ENCODE measurements around the gene HNRNPA2B1. TPM values are rescaled to one million over a fixed set of nuclear protein-coding genes. Genes with fewer than 3 reads are reported as not detected.
A peak's percentile ranks its signal among the peaks of the same experiment; 100 is the strongest.

HNRNPA2B1 gene
- total and polyA plus RNA-seq, 2 of the 8 experiments (the other 6 are each of a cell fraction or from before 2014, with no cell fraction given), result 276 to 1,255 TPM

GRCh38 chr7:26191233-26191973, 9.1 kb downstream of the HNRNPA2B1 start:
- Histone ChIP-seq H2BK20ac (ENCODE audit: low read length) (no peak overlapping the region), H3K36me3 (ENCODE audit: control insufficient read depth in 2 of 4, insufficient read depth in 4 of 4, low read length in 3 of 4) (peaks cover 55 to 86% (median 76%) of the 10 kb centered on the region in 4 experiments), H3K4me1 (replicated peaks in 1 of 4; ENCODE audit: control insufficient read depth in 3 of 4, insufficient read depth in 4 of 4, low read length in 3 of 4) (peaks cover 0 to 2% (median 0%) of the 10 kb centered on the region in 4 experiments; a peak in 1 of 7 replicates), H3K14ac (ENCODE audit: insufficient read length) (no peak overlapping the region), H2AFZ (ENCODE audit: low read length) (no peak overlapping the region), H2BK12ac (ENCODE audit: low read depth, low read length) (no peak overlapping the region), H2BK5ac (ENCODE audit: low read depth, low read length) (no peak overlapping the region), H4K8ac (ENCODE audit: extremely low read depth, insufficient read depth, low read length) (no peak overlapping the region), H3K18ac (ENCODE audit: extremely low read depth, low read length) (no peak overlapping the region), H3K23ac (ENCODE audit: insufficient read length) (no peak overlapping the region), H3K79me2 (ENCODE audit: control insufficient read depth in 1 of 2, insufficient read depth in 2 of 2, low read length in 2 of 2) (peaks cover 2 to 48% of the 10 kb centered on the region in 2 experiments; a peak in 3 of 4 replicates), H3K56ac (replicated peaks; ENCODE audit: insufficient read length, low read depth, low read length) (no peak overlapping the region), H2BK120ac (replicated peaks; ENCODE audit: low read depth, low read length) (no peak overlapping the region), H2AK5ac (ENCODE audit: low read depth, low read length) (no peak overlapping the region), H3K27me3 (replicated peaks in 1 of 4; ENCODE audit: control insufficient read depth in 3 of 4, extremely low read depth in 1 of 4, insufficient read depth in 3 of 4, low read length in 3 of 4) (no peaks in the 10 kb centered on the region), H3K4me2 (ENCODE audit: insufficient read depth in 1 of 2, low read depth in 2 of 2, low read length in 2 of 2) (no peak overlapping the region), H2BK15ac (ENCODE audit: low read length) (no peak overlapping the region), H3K9me3 (ENCODE audit: insufficient read depth in 2 of 2, low read depth in 1 of 2, low read length in 1 of 2) (no peaks in the 10 kb centered on the region), H3K23me2 (ENCODE audit: low read depth, low read length) (no peaks in the 10 kb centered on the region), H4K5ac (ENCODE audit: insufficient read length, low read depth, low read length) (no peak overlapping the region), H4K20me1 (replicated peaks in 1 of 2; ENCODE audit: control insufficient read depth in 1 of 2, insufficient read depth in 2 of 2, low read length in 2 of 2) (peaks cover 27% of the 10 kb centered on the region in 2 experiments), H3K4me3 (ENCODE audit: extremely low read depth in 1 of 4, insufficient read depth in 2 of 4, low read depth in 3 of 4, low read length in 4 of 4) (no peak overlapping the region), H4K91ac (replicated peaks; ENCODE audit: insufficient read length, low read length) (no peak overlapping the region), H3K79me1 (ENCODE audit: low read depth, low read length) (no peaks in the 10 kb centered on the region), H3K4ac (replicated peaks; ENCODE audit: insufficient read length, low read depth, low read length) (no peak overlapping the region), H3K27ac (ENCODE audit: low read depth, low read length) (no peak overlapping the region), H3K9ac (replicated peaks in 1 of 4; ENCODE audit: extremely low read depth in 1 of 4, low read depth in 3 of 4, low read length in 3 of 4) (no peak overlapping the region)
- DNase-seq (ENCODE audit: low read depth in 1 of 2, low spot score in 2 of 2), result no peak
- 88% methylated on average over 7 of the region's 7 CpGs; no CpG with 5 or more reads in 1 of the 2 experiments for WGBS, 2 experiments (ENCODE audit: extremely low coverage in 1 of 2, insufficient coverage in 1 of 2, insufficient read length in 1 of 2, insufficient replicate concordance in 2 of 2, low coverage in 1 of 2, low lambda C conversion rate in 2 of 2, missing lambda C conversion rate in 1 of 2)
- POLR2A ChIA-PET (ENCODE audit: partially characterized antibody), result interaction anchor here (0.6 to 17.3 kb wide), 24 partner anchors 5 to 478 kb away, joined by 3 to 578 read pairs (median 4); partner anchors contain the start of genes CBX3, HNRNPA2B1 and NFE2L3
- FAIRE-seq, result no peak
- CTCF ChIA-PET (ENCODE audit: partially characterized antibody), result interaction anchor here (0.7 to 4.7 kb wide), 8 partner anchors 10 to 298 kb away, joined by 3 to 21 read pairs (median 4); partner anchors contain the start of gene CBX3
- TF ChIP-seq ZNF274 (IDR thresholded peaks at IDR 0.05; ENCODE audit: borderline replicate concordance, extremely low read depth, low read length) (no peak), SAP30 (IDR thresholded peaks at IDR 0.05; ENCODE audit: insufficient read depth, insufficient replicate concordance, low read length) (no peak), POU5F1 (IDR thresholded peaks at IDR 0.05; ENCODE audit: low read depth, low read length) (no peak), SP2 (IDR thresholded peaks at IDR 0.05; ENCODE audit: low read length) (no peak), EZH2 (IDR thresholded peaks at IDR 0.05; ENCODE audit: low read depth, low read length, severe bottlenecking) (no peak), GABPA (IDR thresholded peaks at IDR 0.05; ENCODE audit: borderline replicate concordance, insufficient read depth, low read length) (no peak), TEAD4 (IDR thresholded peaks at IDR 0.05; ENCODE audit: low read depth, low read length) (no peak), POLR2A (IDR thresholded peaks at IDR 0.05; ENCODE audit: control extremely low read depth in 1 of 2, low read depth in 2 of 2, low read length in 2 of 2) (peak in 1 of 2 experiments; percentile 37), RXRA (IDR thresholded peaks at IDR 0.05; ENCODE audit: insufficient read depth, low read depth, low read length) (no peak), POLR2AphosphoS5 (IDR thresholded peaks at IDR 0.05; ENCODE audit: low read depth, low read length) (0 out of 2 replicates have a peak, but pooled peaks have one; percentile 44)

Measured in H1 (cell line).